KMS-11 (cell line): ENCODE results near the gene HES6.

Experiments used
- H2AFZ ChIP-seq: fragments of 200-600 bp; sonication (generic); 2 replicates; pipeline ENCODE4 v1.6.1; 2016; ENCODE audit warnings: antibody characterized with exemption, mixed run types, low read depth
- H3K27ac ChIP-seq: fragments of 200-600 bp; sonication (generic); 2 replicates; pipeline ENCODE4 v1.6.1; 2016; ENCODE audit warnings: mild to moderate bottlenecking, mixed run types
- H3K27me3 ChIP-seq: fragments of 200-600 bp; sonication (generic); 2 replicates; pipeline ENCODE4 v1.6.1; 2017; ENCODE audit warnings: mild to moderate bottlenecking, low read depth, mixed run types, moderate library complexity; ENCODE audit not compliant: insufficient read depth
- H3K36me3 ChIP-seq: fragments of 200-600 bp; sonication (generic); 2 replicates; pipeline ENCODE4 v1.6.1; 2017; ENCODE audit warnings: mild to moderate bottlenecking, mixed run types; ENCODE audit not compliant: insufficient read depth
- H3K4me1 ChIP-seq: fragments of 200-600 bp; sonication (generic); 2 replicates; pipeline ENCODE4 v1.6.1; 2016; ENCODE audit warnings: mild to moderate bottlenecking, low read depth, mixed run types; ENCODE audit not compliant: poor library complexity, severe bottlenecking
- H3K4me2 ChIP-seq: fragments of 200-600 bp; sonication (generic); 2 replicates; pipeline ENCODE4 v1.7.0; 2016; ENCODE audit warnings: mild to moderate bottlenecking, mixed run types
- H3K4me3 ChIP-seq: fragments of 200-600 bp; sonication (generic); IDR thresholded peaks from 2 replicates; pipeline ENCODE4 v1.6.1; 2017; ENCODE audit warnings: low read depth, low read length, mixed read lengths; ENCODE audit not compliant: insufficient read depth
- H3K79me2 ChIP-seq: fragments of 200-600 bp; sonication (generic); 2 replicates; pipeline ENCODE4 v1.6.1; 2016; ENCODE audit warnings: low read depth, mixed run types; ENCODE audit not compliant: insufficient read depth
- H3K9ac ChIP-seq: fragments of 200-600 bp; sonication (generic); 2 replicates; pipeline ENCODE4 v1.6.1; 2016; ENCODE audit warnings: mild to moderate bottlenecking, mixed run types
- H4K20me1 ChIP-seq: fragments of 200-600 bp; sonication (generic); 2 replicates; pipeline ENCODE4 v1.6.1; 2016; ENCODE audit warnings: mild to moderate bottlenecking, mixed run types; ENCODE audit not compliant: insufficient read depth
- CTCF ChIP-seq: fragments of 200-600 bp; sonication (generic); conservative IDR thresholded peaks from 2 replicates; pipeline ENCODE4 v1.6.1; 2017; ENCODE audit warnings: low read depth, mild to moderate bottlenecking, antibody characterized with exemption, low read length, moderate library complexity, mixed read lengths

HES6 gene

DNA sequence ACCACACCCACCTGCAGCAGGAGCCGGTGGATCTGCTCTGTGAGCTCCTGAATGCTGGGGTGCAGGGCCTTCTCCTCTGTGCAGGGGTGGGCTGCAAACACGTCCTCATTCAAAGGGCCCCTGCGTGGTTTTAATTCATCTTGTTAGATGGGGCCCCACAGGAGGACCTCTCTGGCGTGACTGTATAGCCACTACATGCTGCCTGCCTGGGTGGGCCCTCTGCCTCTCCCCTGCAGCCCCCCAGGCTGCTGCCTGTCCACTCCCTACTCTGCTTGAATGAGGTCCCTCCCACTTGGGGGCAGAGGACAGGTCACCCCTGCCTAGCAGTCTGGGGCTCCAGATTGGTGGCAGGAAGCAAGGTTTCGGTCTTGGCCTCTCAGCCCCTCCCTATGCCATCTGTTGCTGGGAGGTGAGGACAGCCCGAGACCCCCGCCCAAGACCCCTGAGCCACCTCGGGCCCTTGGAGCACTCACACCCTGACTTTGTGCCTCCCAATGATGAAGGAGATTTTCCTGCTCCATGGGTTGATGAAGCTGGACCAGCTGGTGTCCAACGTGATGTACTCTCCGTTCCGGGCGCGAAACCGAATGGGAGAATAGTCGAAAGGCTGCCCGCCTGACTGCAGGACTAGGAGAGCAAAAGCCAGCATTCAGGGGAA is 22.0 kb upstream of the HES6 start:
- no peak overlapping the region for H3K4me3 ChIP-seq
- H3K9ac ChIP-seq = no peak overlapping the region
- H4K20me1 ChIP-seq = no peaks in the 10 kb centered on the region
- H2AFZ ChIP-seq = no peak overlapping the region
- TF ChIP-seq CTCF = no peak
- no peaks in the 10 kb centered on the region for H3K36me3 ChIP-seq
- no peaks in the 10 kb centered on the region for H3K27me3 ChIP-seq
- H3K4me2 ChIP-seq = peak overlapping the region; percentile 57; the same call in 1 of the 2 replicates
- peak overlapping the region; percentile 68 for H3K27ac ChIP-seq
- H3K79me2 ChIP-seq = no peaks in the 10 kb centered on the region
- peaks cover 100% of the 10 kb centered on the region for H3K4me1 ChIP-seq

GRCh38 chr2:238260883-238261282 is 21.0 kb upstream of the HES6 start:
- Histone ChIP-seq H3K27ac (peak overlapping the region; percentile 49; the same call in 1 of the 2 replicates), H3K36me3 (no peaks in the 10 kb centered on the region), H3K27me3 (no peaks in the 10 kb centered on the region), H4K20me1 (no peaks in the 10 kb centered on the region), H3K4me1 (peaks cover 97% of the 10 kb centered on the region), H3K79me2 (no peaks in the 10 kb centered on the region), H3K9ac (no peak overlapping the region), H3K4me2 (peak overlapping the region; percentile 64; the same call in 1 of the 2 replicates), H3K4me3 (no peak overlapping the region), H2AFZ (no peak overlapping the region)
- TF ChIP-seq CTCF = no peak

DNA sequence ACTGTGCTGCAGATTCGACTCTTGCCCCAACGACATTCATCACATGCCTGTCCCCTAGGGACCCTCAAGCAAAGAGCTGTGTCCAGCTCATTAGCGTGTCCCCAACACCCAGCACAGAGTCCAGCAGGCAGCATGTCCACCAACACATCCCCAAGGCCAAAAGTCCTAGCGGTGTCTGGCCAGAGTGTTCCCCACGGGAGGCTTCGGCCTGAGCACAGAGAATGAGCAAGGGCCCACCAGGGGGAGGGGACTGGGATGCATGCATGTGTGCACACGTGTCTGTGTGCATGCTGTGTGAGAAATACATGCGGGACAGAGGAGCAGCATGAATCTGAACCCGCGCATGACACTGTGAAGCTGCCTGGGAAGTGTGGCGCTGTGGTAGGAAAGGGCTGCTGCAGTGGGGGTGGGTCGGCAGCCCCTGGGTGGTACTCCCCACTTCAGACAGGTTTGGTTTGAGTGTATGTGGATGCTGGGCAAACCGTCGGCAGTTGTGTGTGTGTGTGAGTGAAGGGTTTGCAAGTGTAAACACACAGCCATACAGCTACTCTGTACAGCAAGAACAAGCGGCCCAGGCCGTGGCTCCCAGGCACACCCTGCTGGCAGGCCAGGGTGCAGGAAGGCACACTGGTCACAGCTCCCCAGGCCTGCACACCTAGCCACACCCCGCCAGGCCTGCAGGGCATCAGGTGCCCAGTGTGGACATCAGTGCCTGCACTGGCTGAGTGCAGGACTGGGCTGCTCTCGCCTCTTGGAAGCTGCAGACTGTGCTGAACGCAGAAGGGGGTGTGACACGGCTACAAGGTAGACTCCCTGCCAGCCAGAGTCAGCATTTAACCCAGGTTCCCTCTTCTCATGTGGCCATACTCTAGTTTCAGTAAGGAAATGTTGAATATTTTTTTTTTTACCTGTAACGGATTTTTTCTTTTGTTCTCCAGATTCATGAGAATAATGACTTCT is 19.5 kb upstream of the HES6 start:
- H3K27ac ChIP-seq = peak overlapping the region; percentile 49
- H3K4me1 ChIP-seq = peaks cover 87% of the 10 kb centered on the region
- peak overlapping the region; percentile 64 for H3K4me2 ChIP-seq
- no peaks in the 10 kb centered on the region for H3K79me2 ChIP-seq
- H3K27me3 ChIP-seq = no peaks in the 10 kb centered on the region
- no peaks in the 10 kb centered on the region for H3K36me3 ChIP-seq
- H3K9ac ChIP-seq = 0 out of 2 replicates have a peak overlapping the region, but pooled peaks have one; percentile 11
- TF ChIP-seq CTCF = no peak; the same call in 1 of the 2 replicates
- H4K20me1 ChIP-seq = no peaks in the 10 kb centered on the region
- H2AFZ ChIP-seq = no peak overlapping the region
- H3K4me3 ChIP-seq = no peak overlapping the region

GRCh38 chr2:238257786-238258700 is 18.2 kb upstream of the HES6 start:
- H3K27ac ChIP-seq = peak overlapping the region; percentile 49; the same call in 1 of the 2 replicates

More at GRCh38 chr2:238257786-238258700, 18.2 kb upstream of the HES6 start:
- peak overlapping the region; percentile 64; the same call in 1 of the 2 replicates for H3K4me2 ChIP-seq
- peaks cover 74% of the 10 kb centered on the region for H3K4me1 ChIP-seq
- no peaks in the 10 kb centered on the region for H3K27me3 ChIP-seq
- no peaks in the 10 kb centered on the region for H4K20me1 ChIP-seq
- TF ChIP-seq CTCF = no peak
- no peak overlapping the region for H2AFZ ChIP-seq
- no peaks in the 10 kb centered on the region for H3K79me2 ChIP-seq
- H3K36me3 ChIP-seq = no peaks in the 10 kb centered on the region
- H3K9ac ChIP-seq = no peak overlapping the region
- H3K4me3 ChIP-seq = no peak overlapping the region
